ENCODE data around the gene CALML3.

- no peak for TF ChIP-seq EZH2 (IDR thresholded peaks at IDR 0.05; ENCODE audit: borderline replicate concordance, control insufficient read depth, low read depth, low read length)
- TF ChIP-seq POU2F2 (IDR thresholded peaks at IDR 0.05; ENCODE audit: borderline replicate concordance, low read depth, low read length), result no peak
- no peak for TF ChIP-seq IKZF1 (conservative IDR thresholded peaks at IDR 0.05)
Observed at GRCh38 chr10:5532618-5533097, 7.9 kb downstream of the CALML3 start.

All from GM12878 (cell line).